HL-60 (cell line): ENCODE measurements around the gene PPP1R17.

ENCODE experiments used
- DNase-seq, 2 experiments: peaks; one replicate each; pipeline ENCODE4 v3.0.0-alpha.2; 2010 to 2020; ENCODE audit warnings: low read depth in 1 of 2, low spot score in 1 of 2
- H3K27ac ChIP-seq: fragments of 250-450 bp; sonication (Bioruptor Pico); replicated peaks from 2 replicates; pipeline ENCODE4 v1.5.1; 2020; ENCODE audit warnings: mild to moderate bottlenecking, moderate library complexity
- H3K27me3 ChIP-seq: fragments of 250-450 bp; sonication (Bioruptor Pico); 2 replicates; pipeline ENCODE4 v1.5.1; 2021; ENCODE audit warnings: mild to moderate bottlenecking, moderate library complexity; ENCODE audit not compliant: insufficient read depth, poor library complexity, severe bottlenecking
- H3K4me3 ChIP-seq: replicated peaks from 2 replicates; pipeline ENCODE4 v1.5.1; 2011; ENCODE audit warnings: mild to moderate bottlenecking, control low read depth, low read length; ENCODE audit not compliant: insufficient read depth
- GABPA ChIP-seq: IDR thresholded peaks from 2 replicates; pipeline ENCODE4 v1.6.1; 2012; ENCODE audit warnings: low read depth
- POLR2AphosphoS5 ChIP-seq: IDR thresholded peaks from 2 replicates; pipeline ENCODE4 v1.6.1; 2012; ENCODE audit warnings: low read depth
- SPI1 ChIP-seq: IDR thresholded peaks from 2 replicates; pipeline ENCODE4 v1.6.1; 2012; ENCODE audit warnings: low read depth, mild to moderate bottlenecking, borderline replicate concordance
- TF ChIP-seq, protein P1 (sequence below): IDR thresholded peaks from 2 replicates; pipeline ENCODE4 v1.6.1; 2012; ENCODE audit warnings: low read depth; ENCODE audit not compliant: insufficient replicate concordance
- TF ChIP-seq, protein P2 (sequence below): IDR thresholded peaks from one replicate; pipeline ENCODE4 v1.5.1; 2011; ENCODE audit warnings: low read length, control low read depth, inconsistent platforms; ENCODE audit not compliant: insufficient read depth

PPP1R17 gene

DNA sequence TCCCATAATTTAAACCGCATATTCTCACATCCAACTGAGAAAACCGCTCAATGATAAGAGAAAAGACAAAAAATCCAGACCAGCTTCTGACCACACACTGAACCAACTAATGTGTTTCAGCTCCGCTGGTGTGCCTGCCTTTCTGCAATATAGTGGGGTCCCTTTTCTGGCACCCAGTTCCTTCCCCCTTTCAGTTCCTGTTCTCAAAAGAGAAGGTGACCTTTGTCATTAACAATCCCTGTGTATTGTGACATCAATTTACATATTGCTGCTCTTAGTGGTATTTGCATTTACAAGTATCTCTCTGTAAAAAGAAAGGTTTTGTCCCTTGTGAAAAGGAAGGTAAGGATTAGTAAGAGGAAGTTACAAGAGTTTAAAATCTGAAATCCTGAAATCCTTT lies 1.4 kb downstream of the PPP1R17 start:
- H3K27me3 ChIP-seq, result peaks cover 6% of the 10 kb centered on the region
- TF ChIP-seq SPI1 (peak; percentile 37; the same call in 1 of the 2 replicates), POLR2AphosphoS5 (no peak)
- no peak overlapping the region for H3K4me3 ChIP-seq
- no peak overlapping the region for H3K27ac ChIP-seq
- peak; percentile 30 to 64 for DNase-seq

DNA sequence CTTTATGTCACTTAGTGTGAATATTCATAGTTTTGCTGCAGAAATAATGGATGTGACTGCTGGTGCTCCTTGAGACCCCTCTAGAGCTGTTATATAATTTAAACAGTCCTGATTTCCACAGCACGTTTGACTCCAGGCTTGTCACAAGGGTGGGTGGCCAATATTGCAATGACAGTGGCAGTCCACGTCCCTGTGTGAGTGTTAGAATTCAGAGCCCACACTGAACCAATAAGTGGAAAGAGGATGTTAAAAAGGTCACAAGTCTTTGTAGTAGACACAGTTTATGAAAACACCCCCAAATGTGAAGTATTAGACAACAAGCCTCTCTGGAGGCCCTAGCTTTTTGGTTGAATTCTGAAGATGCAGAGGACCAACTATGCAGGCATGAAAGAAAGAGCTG lies 2.0 kb downstream of the PPP1R17 start:
- DNase-seq, result no peak
- peaks cover 6% of the 10 kb centered on the region for H3K27me3 ChIP-seq
- H3K27ac ChIP-seq, result no peak overlapping the region
- no peak overlapping the region for H3K4me3 ChIP-seq
- TF ChIP-seq GABPA (no peak), POLR2AphosphoS5 (no peak)
- TF ChIP-seq, protein P1, sequence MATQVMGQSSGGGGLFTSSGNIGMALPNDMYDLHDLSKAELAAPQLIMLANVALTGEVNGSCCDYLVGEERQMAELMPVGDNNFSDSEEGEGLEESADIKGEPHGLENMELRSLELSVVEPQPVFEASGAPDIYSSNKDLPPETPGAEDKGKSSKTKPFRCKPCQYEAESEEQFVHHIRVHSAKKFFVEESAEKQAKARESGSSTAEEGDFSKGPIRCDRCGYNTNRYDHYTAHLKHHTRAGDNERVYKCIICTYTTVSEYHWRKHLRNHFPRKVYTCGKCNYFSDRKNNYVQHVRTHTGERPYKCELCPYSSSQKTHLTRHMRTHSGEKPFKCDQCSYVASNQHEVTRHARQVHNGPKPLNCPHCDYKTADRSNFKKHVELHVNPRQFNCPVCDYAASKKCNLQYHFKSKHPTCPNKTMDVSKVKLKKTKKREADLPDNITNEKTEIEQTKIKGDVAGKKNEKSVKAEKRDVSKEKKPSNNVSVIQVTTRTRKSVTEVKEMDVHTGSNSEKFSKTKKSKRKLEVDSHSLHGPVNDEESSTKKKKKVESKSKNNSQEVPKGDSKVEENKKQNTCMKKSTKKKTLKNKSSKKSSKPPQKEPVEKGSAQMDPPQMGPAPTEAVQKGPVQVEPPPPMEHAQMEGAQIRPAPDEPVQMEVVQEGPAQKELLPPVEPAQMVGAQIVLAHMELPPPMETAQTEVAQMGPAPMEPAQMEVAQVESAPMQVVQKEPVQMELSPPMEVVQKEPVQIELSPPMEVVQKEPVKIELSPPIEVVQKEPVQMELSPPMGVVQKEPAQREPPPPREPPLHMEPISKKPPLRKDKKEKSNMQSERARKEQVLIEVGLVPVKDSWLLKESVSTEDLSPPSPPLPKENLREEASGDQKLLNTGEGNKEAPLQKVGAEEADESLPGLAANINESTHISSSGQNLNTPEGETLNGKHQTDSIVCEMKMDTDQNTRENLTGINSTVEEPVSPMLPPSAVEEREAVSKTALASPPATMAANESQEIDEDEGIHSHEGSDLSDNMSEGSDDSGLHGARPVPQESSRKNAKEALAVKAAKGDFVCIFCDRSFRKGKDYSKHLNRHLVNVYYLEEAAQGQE, result no peak
- TF ChIP-seq, protein P2, sequence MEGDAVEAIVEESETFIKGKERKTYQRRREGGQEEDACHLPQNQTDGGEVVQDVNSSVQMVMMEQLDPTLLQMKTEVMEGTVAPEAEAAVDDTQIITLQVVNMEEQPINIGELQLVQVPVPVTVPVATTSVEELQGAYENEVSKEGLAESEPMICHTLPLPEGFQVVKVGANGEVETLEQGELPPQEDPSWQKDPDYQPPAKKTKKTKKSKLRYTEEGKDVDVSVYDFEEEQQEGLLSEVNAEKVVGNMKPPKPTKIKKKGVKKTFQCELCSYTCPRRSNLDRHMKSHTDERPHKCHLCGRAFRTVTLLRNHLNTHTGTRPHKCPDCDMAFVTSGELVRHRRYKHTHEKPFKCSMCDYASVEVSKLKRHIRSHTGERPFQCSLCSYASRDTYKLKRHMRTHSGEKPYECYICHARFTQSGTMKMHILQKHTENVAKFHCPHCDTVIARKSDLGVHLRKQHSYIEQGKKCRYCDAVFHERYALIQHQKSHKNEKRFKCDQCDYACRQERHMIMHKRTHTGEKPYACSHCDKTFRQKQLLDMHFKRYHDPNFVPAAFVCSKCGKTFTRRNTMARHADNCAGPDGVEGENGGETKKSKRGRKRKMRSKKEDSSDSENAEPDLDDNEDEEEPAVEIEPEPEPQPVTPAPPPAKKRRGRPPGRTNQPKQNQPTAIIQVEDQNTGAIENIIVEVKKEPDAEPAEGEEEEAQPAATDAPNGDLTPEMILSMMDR, result no peak

DNA sequence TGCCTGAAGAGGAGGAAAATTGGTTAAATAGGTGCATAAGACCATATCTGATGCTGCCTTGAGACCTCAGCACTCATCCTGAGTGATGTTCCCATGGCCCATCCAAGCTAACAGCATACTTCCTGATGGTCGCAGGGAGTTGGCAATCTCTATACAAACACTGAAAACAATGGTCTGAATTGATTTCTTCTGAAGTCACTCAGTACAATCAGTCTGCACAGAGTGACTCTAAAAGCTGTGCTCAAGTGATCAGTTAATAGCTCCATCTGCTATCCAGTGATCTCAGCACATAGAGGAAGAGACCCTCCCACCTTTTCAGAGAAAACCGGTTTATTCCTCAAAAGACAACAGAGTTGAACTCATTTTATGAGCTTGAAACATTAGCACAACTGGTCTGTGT lies 3.9 kb downstream of the PPP1R17 start:
- Histone ChIP-seq H3K27ac (no peak overlapping the region), H3K27me3 (peaks cover 6% of the 10 kb centered on the region), H3K4me3 (no peak overlapping the region)
- no peak for DNase-seq
- TF ChIP-seq GABPA (no peak), POLR2AphosphoS5 (no peak), SPI1 (no peak)
- TF ChIP-seq, protein P1, result no peak
- TF ChIP-seq, protein P2, result no peak

DNA sequence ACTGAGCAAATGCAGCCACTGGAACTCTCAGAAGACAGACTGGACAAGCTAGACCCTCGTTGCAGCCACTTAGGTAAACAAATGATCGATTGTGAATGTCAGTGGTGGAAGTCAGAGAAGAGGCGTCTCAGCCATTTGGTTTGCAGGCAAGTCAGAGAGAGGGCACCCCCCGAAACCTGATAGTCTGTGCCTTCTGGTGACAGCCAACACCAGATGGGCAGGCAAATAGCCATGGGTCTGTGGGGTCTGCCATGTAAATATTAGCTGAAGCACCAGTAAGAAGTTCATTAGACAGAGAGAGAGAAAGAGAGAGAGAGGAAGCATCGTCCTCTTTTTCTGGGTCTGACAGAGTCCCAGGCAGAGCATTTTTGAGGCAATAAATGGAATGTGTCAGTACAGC lies 5.4 kb downstream of the PPP1R17 start:
- peaks cover 8% of the 10 kb centered on the region for H3K27me3 ChIP-seq

More for the DNA sequence above, 5.4 kb downstream of the PPP1R17 start:
- TF ChIP-seq POLR2AphosphoS5, result no peak
- TF ChIP-seq, protein P1, result no peak
- TF ChIP-seq SPI1, result no peak
- no peak for TF ChIP-seq GABPA
- TF ChIP-seq, protein P2, result no peak
- Histone ChIP-seq H3K27ac (no peak overlapping the region), H3K4me3 (no peak overlapping the region)
- DNase-seq, result no peak
